Cerebellar nuclear complex (tissue), 1 donor: ENCODE measurements around the gene HPN.
"Not testable (repeated sequence)": the region's sequence is repeated elsewhere in the genome, so short reads cannot be mapped to it uniquely, and the experiment has no call there.

Source experiments
- DNase-seq, 2 experiments: peaks; one replicate each; lab custom pipeline; 2025; lab: John Stamatoyannopoulos, UW

The HPN gene

DNA sequence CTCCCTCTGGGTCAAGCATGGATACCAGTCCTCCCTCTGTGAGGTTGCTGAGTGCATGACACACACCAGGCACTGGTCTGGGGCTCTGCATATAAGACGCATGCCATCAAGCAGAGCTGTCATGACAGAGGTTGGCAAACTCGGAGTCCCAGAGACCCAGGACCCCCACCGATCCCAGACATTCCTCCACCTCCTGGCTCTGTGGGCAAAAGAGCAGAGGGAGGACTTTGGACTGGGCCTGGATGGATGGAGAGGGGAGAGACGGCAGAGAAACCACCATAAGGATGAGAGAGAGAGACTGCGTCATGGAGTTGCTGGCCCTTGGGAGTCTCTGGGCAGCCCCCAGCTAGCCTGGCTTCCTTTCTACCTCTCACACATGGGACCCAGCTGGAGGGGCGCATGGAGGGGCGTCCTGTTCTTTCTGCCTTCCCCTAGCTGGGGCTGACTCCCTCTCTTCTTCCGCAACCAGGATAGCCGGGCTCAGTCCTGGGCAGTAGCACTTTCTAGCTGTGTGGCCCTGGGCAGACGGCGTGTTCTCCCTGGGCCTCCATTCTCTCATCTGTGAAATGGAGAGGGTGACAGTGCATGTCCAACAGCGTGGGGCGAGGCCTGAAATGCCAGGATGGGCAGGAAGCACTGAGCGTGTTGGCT, 1.6 kb downstream of the HPN start:
- DNase-seq: no peak

DNA sequence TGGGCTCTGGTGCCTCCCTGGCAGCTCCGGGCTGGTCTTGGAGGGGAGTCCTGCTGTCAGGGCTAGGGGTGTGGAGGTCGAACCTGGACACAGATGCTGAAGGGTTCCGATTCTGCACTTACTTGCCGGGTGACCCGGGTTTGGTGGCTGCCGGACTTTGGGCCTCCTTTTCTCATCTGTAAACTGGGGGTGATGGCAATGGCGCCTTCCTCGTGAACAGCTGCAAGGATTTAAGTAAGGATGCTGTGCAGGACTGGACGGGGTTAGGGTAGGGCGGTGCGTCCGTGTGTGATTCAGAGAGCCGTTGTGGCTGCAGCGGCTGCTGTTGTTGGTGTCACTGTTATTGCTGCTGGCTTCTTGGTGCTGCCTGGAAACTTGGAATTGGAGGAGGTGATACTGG, 2.4 kb downstream of the HPN start:
- DNase-seq: no peak

GRCh38 chr19:35044317-35045117, 3.0 kb downstream of the HPN start:
- DNase-seq: peak in 1 of 2 experiments; percentile 53

- DNase-seq: no peak
Observed at GRCh38 chr19:35045667-35046300, 4.3 kb downstream of the HPN start.

DNA sequence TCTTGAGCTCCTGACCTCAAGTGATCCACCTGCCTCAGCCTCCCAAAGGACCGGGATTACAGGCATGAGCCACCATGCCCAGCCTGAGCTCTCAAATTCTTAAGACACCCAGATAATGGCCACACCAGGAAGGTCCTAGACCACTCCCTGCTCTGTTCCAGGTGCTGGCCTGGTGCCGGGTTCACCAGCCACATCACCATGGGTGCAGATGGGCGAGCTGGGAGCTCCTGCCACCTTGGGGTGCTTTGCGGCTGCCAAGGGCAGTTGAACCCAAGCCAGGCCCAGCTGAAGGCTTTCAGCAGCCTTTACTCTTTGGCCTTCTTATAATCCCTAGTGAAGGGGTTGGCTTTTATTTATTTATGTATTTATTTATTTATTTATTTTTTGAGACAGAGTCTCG, 4.9 kb downstream of the HPN start:
- no peak for DNase-seq

DNA sequence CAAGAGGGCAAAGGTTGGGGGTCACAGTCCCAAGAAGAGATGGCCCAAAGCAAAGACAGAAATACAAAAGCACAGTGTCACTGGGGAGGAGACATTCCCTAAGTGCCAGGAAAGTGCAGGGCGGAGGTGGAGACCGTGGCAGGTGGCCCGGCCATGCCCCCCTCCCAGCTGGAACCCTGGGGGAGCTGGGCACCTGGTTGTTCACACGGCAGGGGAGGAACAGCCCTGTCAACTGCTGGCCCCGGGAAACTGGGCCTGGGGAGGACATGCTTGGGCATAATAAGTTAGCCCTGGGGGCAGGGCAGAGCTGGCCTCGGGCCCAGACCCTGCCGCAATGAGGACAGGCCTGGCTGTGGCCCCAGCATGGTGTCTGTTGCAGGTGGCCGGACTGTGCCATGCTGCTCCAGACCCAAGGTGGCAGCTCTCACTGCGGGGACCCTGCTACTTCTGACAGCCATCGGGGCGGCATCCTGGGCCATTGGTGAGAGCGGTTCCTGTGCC, 7.4 kb downstream of the HPN start:
- peak in 1 of 2 experiments; percentile 40 for DNase-seq

- no peak for DNase-seq
Observed at GRCh38 chr19:35049456-35049855, 7.9 kb downstream of the HPN start.

DNA sequence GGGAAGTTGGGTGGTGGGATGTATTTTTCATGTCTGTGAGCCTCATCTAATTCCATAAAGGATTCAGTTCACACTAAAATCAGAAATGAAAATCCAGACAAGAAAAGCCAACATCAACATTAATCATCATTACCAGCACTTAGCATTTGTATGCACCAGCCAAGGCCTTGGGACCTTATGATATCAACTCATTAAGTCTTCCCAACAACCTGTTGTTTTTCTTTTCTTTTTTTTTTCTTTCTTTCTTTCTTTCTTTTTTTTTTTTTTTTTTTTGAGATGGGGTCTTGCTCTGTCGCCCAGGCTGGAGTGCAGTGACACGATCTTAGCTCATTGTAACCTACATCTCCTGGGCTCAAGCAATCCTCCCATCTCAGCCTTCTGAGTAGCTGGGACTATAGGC, 9.1 kb downstream of the HPN start:
- not testable (repeated sequence) for DNase-seq

GRCh38 chr19:35051268-35051667, 9.7 kb downstream of the HPN start:
- DNase-seq: not testable (repeated sequence)

DNA sequence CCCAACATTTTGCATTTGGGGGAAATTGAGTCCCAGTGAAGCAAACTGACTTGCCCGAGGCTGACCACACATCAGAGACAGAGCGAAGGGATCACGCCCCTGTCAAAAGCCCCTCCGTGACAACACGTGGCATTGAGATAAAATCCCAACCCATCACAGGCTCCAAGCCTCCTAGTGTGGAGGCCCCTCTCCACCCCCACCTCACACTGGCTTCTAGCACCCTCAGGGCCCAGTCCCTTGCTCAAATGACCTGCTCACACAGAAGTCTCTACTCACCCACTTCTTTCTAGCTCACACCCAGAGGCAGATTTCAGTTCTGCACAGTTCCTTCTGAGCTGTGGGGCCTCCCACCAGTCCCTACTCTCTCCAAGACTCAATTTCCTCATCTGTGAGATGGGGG, 10.3 kb downstream of the HPN start:
- DNase-seq: no peak

DNA sequence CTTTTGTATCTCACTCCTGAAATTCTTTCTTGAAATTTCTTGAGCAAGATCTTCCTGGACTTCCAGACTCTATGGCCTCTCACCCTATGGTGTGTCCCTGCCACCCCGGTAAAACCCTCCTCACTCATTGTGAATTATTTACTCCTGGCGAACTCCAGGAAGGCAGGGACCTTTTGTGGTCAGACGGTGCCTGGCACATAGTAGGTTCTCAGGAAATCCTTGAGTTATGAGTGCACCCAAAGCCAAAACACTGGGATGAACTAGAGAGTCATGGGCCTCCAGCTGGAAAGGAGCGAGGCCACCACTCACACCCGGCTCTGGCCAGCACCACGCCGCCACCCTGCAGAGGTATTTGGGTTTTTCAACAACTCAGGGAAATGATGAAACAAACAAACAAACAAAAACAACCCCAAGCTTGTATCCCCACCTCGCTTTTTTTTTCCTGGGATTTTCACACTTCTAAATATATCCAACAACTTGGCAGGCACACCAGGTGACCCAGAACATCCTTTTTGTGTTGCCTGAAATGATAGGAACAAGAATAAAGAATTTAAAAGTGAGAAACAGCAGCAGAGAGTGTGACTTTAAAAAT, 11.2 kb downstream of the HPN start:
- no peak for DNase-seq

GRCh38 chr19:35053667-35054293, 12.3 kb downstream of the HPN start:
- DNase-seq: no peak

- DNase-seq: no peak
Observed at GRCh38 chr19:35054626-35055025, 13.1 kb downstream of the HPN start.

- DNase-seq: peak in 1 of 2 experiments; percentile 38
Observed at GRCh38 chr19:35055715-35056179, 14.2 kb downstream of the HPN start.

DNA sequence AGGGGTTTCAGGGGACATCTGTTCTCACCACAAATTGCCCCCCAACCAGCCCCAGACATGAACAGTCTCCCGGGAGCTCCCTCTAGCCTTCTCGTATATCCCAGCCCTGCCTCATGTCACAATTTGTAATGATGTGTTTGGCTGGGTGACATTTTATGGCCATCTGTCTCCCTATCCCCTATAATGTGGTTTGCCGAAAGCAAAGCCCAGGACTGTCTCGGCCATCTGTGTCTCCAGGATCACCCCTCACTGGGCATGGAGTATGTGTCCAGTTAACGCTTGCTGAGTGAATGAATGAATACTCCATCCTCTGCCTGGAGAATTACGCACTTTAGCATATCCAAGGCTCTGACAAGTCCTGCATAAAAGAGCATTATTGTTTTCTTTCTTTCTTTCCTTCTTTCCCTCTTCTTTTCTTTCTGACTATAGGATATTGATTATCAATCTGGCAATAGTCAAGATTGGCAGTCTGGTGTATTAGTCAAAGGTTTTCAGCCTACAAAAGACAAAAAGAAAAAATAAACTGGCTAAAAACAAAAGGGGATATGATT, 15.1 kb downstream of the HPN start:
- DNase-seq: peak; percentile 69 to 86

DNA sequence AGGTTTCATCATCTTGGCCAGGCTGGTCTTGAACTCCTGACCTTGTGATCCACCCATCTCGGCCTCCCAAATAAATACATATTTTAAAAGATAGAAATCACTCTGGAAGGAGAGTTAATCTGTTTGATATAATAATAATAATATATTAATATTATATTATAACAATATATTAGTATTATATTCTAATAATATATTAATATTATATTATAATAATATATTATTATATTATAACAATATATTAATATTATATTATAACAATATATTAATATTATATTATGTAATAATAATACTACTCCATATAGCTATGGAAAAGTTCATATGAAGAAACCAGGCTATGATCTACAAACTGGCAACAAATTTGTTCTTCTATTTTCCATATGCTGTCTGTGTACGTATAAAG, 16.8 kb downstream of the HPN start:
- no peak for DNase-seq

GRCh38 chr19:35059006-35059798, 17.7 kb downstream of the HPN start:
- DNase-seq: no peak

DNA sequence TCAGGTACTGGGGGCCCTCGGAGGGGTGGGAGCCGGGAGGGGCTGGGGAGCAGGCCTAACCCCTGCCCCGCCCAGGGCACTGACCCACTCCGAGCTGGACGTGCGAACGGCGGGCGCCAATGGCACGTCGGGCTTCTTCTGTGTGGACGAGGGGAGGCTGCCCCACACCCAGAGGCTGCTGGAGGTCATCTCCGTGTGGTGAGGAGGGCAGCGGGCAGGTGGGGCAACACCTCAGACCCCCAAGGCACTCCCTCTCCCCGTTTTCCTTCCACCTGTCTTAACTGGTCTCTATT, 18.2 kb downstream of the HPN start:
- no peak for DNase-seq

DNA sequence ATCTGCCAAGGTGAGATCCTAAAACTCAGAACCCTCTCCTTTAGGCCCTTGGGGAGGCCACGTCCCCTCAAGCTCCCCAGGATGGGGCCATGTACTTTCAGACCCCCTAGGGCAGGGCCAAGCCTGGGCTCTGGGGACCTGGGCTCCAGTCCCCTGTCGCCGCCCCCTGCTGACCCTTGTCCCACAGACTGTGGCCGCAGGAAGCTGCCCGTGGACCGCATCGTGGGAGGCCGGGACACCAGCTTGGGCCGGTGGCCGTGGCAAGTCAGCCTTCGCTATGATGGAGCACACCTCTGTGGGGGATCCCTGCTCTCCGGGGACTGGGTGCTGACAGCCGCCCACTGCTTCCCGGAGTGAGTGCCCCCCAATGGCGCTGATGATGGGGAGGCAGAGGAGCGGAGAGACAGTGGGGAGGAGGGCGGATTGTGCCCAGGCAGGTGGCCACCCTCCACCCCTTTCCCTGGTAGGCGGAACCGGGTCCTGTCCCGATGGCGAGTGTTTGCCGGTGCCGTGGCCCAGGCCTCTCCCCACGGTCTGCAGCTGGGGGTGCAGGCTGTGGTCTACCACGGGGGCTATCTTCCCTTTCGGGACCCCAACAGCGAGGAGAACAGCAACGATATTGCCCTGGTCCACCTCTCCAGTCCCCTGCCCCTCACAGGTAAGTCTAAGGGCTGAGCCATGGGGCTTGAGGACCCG, 18.8 kb downstream of the HPN start:
- no peak for DNase-seq
